ENCODE measurements around the gene PATJ. TPM values are rescaled to one million over a fixed set of nuclear protein-coding genes. Genes with fewer than 3 reads are reported as not detected.

The PATJ gene
- total and polyA plus RNA-seq, 2 of the 13 experiments (the other 11 are each of a cell fraction or from before 2014, with no cell fraction given): 6.2 to 16.8 TPM

GRCh38 chr1:62022382-62022983, 280.2 kb downstream of the PATJ start:
- Histone ChIP-seq H3K27me3 (ENCODE audit: control insufficient read depth in 1 of 2, insufficient read depth in 2 of 2, low read length in 2 of 2) (no peaks in the 10 kb centered on the region), H3K4me1 (ENCODE audit: insufficient read depth, low read length) (no peaks in the 10 kb centered on the region), H3K9ac (ENCODE audit: insufficient read depth, low read depth, low read length) (no peak overlapping the region), H2AFZ (ENCODE audit: low read length) (no peak overlapping the region), H4K20me1 (ENCODE audit: insufficient read depth, low read length) (no peaks in the 10 kb centered on the region), H3K9me3 (ENCODE audit: low read length) (no peaks in the 10 kb centered on the region), H3K79me2 (ENCODE audit: insufficient read depth, low read length) (no peaks in the 10 kb centered on the region), H3K4me2 (ENCODE audit: low read depth, low read length) (no peak overlapping the region), H3K4me3 (replicated peaks in 1 of 3; ENCODE audit: insufficient read depth in 1 of 3, low read depth in 2 of 3, low read length in 3 of 3) (no peak overlapping the region), H3K27ac (ENCODE audit: extremely low read length, insufficient read depth, low read length) (no peak overlapping the region), H3K36me3 (replicated peaks in 1 of 2; ENCODE audit: control insufficient read depth in 1 of 2, insufficient read depth in 2 of 2, low read length in 2 of 2) (no peaks in the 10 kb centered on the region)
- no peak for FAIRE-seq
- no TSS peak for BruUV-seq (replicated peaks)
- TF ChIP-seq PRPF4 (IDR thresholded peaks at IDR 0.05; ENCODE audit: low read depth, low read length, poor library complexity, severe bottlenecking): no peak
- intact Hi-C loops (cut with micrococcal nuclease; ENCODE audit: unreplicated experiment) (no loop called here), in situ Hi-C loops (cut with HindIII; ENCODE audit: extremely low pct_ligation_motif_present, low pct_unique_long_range_greater_than_20kb) (no loop called here)
- ChIA-PET POLR2A (no interaction called here), CTCF (ENCODE audit: low intra/inter-chr PET ratio, low total read pairs) (no interaction called here)
- DNase-seq (ENCODE audit: low spot score): no peak
- 96% methylated on average over 6 of the region's 6 CpGs for WGBS (ENCODE audit: low lambda C conversion rate)
- ATAC-seq: no peak

GRCh38 chr1:62024690-62025089, 282.4 kb downstream of the PATJ start:
- Histone ChIP-seq H3K36me3 (replicated peaks in 1 of 2; ENCODE audit: control insufficient read depth in 1 of 2, insufficient read depth in 2 of 2, low read length in 2 of 2) (no peaks in the 10 kb centered on the region), H3K9me3 (ENCODE audit: low read length) (peaks cover 4% of the 10 kb centered on the region; the same call in 1 of the 2 replicates), H3K4me3 (replicated peaks in 1 of 3; ENCODE audit: insufficient read depth in 1 of 3, low read depth in 2 of 3, low read length in 3 of 3) (no peak overlapping the region), H3K4me2 (ENCODE audit: low read depth, low read length) (no peak overlapping the region), H3K9ac (ENCODE audit: insufficient read depth, low read depth, low read length) (no peak overlapping the region), H3K79me2 (ENCODE audit: insufficient read depth, low read length) (no peaks in the 10 kb centered on the region), H3K27me3 (ENCODE audit: control insufficient read depth in 1 of 2, insufficient read depth in 2 of 2, low read length in 2 of 2) (no peaks in the 10 kb centered on the region), H3K27ac (ENCODE audit: extremely low read length, insufficient read depth, low read length) (no peak overlapping the region), H3K4me1 (ENCODE audit: insufficient read depth, low read length) (peaks cover 6% of the 10 kb centered on the region; the same call in 1 of the 2 replicates), H4K20me1 (ENCODE audit: insufficient read depth, low read length) (no peaks in the 10 kb centered on the region), H2AFZ (ENCODE audit: low read length) (no peak overlapping the region)
- ATAC-seq (no peak), DNase-seq (ENCODE audit: low spot score) (no peak), FAIRE-seq (no peak)
- WGBS (ENCODE audit: low lambda C conversion rate): 100% methylated on average over 2 of the region's 2 CpGs
- ChIA-PET CTCF (ENCODE audit: low intra/inter-chr PET ratio, low total read pairs) (no interaction called here), POLR2A (no interaction called here)
- in situ Hi-C loops (cut with HindIII; ENCODE audit: extremely low pct_ligation_motif_present, low pct_unique_long_range_greater_than_20kb): no loop called here
- no TSS peak for BruUV-seq (replicated peaks)
- intact Hi-C loops (cut with micrococcal nuclease; ENCODE audit: unreplicated experiment): no loop called here
- TF ChIP-seq MEF2D (CRISPR knock-in tag; IDR thresholded peaks at IDR 0.05) (no peak), NCOA5 (CRISPR knock-in tag; IDR thresholded peaks at IDR 0.05) (no peak), ZSCAN21 (CRISPR knock-in tag; IDR thresholded peaks at IDR 0.05; ENCODE audit: borderline replicate concordance) (no peak), CBX5 (CRISPR knock-in tag; IDR thresholded peaks at IDR 0.05; ENCODE audit: borderline replicate concordance) (no peak), ZZZ3 (CRISPR knock-in tag; IDR thresholded peaks at IDR 0.05; ENCODE audit: borderline replicate concordance) (no peak), ZNF878 (CRISPR knock-in tag; IDR thresholded peaks at IDR 0.05) (no peak), ZNF205 (CRISPR knock-in tag; IDR thresholded peaks at IDR 0.05) (no peak), ZBTB14 (CRISPR knock-in tag; IDR thresholded peaks at IDR 0.05) (no peak), HNRNPK (IDR thresholded peaks at IDR 0.05; ENCODE audit: low read depth, low read length, poor library complexity, severe bottlenecking) (no peak), ZUFSP (CRISPR knock-in tag; IDR thresholded peaks at IDR 0.05; ENCODE audit: borderline replicate concordance) (no peak)
